ENCODE results near the gene WASHC4.

Gene WASHC4

DNA sequence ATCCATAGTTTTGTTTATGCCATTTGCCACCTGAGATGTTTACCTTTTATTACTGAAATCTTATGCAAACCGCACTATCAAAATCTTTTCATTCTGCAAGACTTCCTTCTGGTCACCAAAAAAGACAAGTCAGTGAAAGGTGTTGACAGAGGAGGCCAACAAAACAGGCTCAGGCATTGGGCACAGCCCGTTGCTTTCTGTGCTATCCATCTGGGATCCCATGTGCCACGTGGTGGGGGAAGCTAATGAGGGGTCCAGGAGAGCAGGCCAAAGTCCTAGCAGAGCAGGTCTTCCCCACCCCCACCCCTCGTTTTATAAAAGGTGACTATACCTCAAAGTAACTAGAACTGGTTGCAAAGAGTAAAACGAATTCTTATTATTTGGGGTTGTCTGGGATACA, 24.5 kb upstream of the WASHC4 start:
- Histone ChIP-seq H3K27me3 (ENCODE audit: insufficient read depth, low read length, poor library complexity) (no peaks in the 10 kb centered on the region), H3K79me2 (ENCODE audit: insufficient read depth, low read length) (no peaks in the 10 kb centered on the region), H3K9ac (ENCODE audit: low read depth, low read length) (no peak overlapping the region), H3K4me3 (ENCODE audit: low read depth in 1 of 2, low read length in 2 of 2) (no peak overlapping the region), H4K20me1 (ENCODE audit: insufficient read depth, low read length) (no peaks in the 10 kb centered on the region), H3K27ac (ENCODE audit: low read length) (no peak overlapping the region), H3K36me3 (ENCODE audit: insufficient read depth, low read length) (no peaks in the 10 kb centered on the region), H2AFZ (ENCODE audit: low read depth, low read length) (no peak overlapping the region), H3K9me3 (ENCODE audit: insufficient read depth, low read length, severe bottlenecking) (no peaks in the 10 kb centered on the region), H3K4me1 (ENCODE audit: insufficient read depth, low read length) (no peaks in the 10 kb centered on the region), H3K4me2 (ENCODE audit: insufficient read depth, low read length) (no peak overlapping the region)
- TF ChIP-seq EZH2 (IDR thresholded peaks at IDR 0.05; ENCODE audit: borderline replicate concordance, low read depth, low read length, severe bottlenecking): no peak
- TF ChIP-seq, protein P1, sequence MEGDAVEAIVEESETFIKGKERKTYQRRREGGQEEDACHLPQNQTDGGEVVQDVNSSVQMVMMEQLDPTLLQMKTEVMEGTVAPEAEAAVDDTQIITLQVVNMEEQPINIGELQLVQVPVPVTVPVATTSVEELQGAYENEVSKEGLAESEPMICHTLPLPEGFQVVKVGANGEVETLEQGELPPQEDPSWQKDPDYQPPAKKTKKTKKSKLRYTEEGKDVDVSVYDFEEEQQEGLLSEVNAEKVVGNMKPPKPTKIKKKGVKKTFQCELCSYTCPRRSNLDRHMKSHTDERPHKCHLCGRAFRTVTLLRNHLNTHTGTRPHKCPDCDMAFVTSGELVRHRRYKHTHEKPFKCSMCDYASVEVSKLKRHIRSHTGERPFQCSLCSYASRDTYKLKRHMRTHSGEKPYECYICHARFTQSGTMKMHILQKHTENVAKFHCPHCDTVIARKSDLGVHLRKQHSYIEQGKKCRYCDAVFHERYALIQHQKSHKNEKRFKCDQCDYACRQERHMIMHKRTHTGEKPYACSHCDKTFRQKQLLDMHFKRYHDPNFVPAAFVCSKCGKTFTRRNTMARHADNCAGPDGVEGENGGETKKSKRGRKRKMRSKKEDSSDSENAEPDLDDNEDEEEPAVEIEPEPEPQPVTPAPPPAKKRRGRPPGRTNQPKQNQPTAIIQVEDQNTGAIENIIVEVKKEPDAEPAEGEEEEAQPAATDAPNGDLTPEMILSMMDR (IDR thresholded peaks at IDR 0.05; ENCODE audit: borderline replicate concordance, extremely low read depth, low read length, poor library complexity, severe bottlenecking): no peak
- ATAC-seq (ENCODE audit: insufficient read depth, low read depth) (no peak), DNase-seq (no peak)

DNA sequence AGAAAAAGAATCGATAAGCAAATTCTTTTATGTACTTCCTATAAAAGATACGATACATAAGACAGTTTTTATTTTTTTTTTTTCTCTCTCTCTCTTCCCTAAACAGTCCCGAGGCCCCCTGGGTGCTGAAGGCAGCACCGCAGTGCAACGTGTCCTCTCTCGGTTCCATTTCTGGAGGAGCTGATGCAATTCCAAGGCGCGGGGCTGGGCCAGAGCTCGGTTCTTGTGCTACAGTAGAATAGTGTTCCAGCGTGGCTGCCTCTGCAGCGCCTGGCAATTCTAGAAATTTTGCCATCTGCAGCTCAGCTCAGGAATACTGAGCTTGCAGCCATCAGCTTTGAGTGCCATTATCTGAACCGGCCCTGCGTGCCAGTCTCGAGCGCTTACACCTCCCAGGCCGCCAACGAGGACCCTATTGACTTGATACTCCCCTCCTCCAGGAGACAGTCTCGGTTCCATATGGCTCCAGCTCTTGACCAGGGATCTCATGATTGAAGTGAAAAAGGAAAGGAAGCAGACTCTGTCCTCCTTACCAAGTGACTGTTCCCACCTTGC, 23.9 kb upstream of the WASHC4 start:
- no peak overlapping the region for H3K4me3 ChIP-seq (ENCODE audit: low read depth in 1 of 2, low read length in 2 of 2)
- H2AFZ ChIP-seq (ENCODE audit: low read depth, low read length): no peak overlapping the region
- no peak overlapping the region for H3K4me2 ChIP-seq (ENCODE audit: insufficient read depth, low read length)
- no peak overlapping the region for H3K27ac ChIP-seq (ENCODE audit: low read length)
- TF ChIP-seq EZH2 (IDR thresholded peaks at IDR 0.05; ENCODE audit: borderline replicate concordance, low read depth, low read length, severe bottlenecking): no peak
- TF ChIP-seq, protein P1 (IDR thresholded peaks at IDR 0.05; ENCODE audit: borderline replicate concordance, extremely low read depth, low read length, poor library complexity, severe bottlenecking): no peak
- no peaks in the 10 kb centered on the region for H3K9me3 ChIP-seq (ENCODE audit: insufficient read depth, low read length, severe bottlenecking)
- no peaks in the 10 kb centered on the region for H4K20me1 ChIP-seq (ENCODE audit: insufficient read depth, low read length)
- no peak overlapping the region for H3K9ac ChIP-seq (ENCODE audit: low read depth, low read length)
- H3K4me1 ChIP-seq (ENCODE audit: insufficient read depth, low read length): no peaks in the 10 kb centered on the region
- H3K36me3 ChIP-seq (ENCODE audit: insufficient read depth, low read length): no peaks in the 10 kb centered on the region
- no peaks in the 10 kb centered on the region for H3K79me2 ChIP-seq (ENCODE audit: insufficient read depth, low read length)
- ATAC-seq (ENCODE audit: insufficient read depth, low read depth): no peak
- DNase-seq: no peak
- H3K27me3 ChIP-seq (ENCODE audit: insufficient read depth, low read length, poor library complexity): no peaks in the 10 kb centered on the region

DNA sequence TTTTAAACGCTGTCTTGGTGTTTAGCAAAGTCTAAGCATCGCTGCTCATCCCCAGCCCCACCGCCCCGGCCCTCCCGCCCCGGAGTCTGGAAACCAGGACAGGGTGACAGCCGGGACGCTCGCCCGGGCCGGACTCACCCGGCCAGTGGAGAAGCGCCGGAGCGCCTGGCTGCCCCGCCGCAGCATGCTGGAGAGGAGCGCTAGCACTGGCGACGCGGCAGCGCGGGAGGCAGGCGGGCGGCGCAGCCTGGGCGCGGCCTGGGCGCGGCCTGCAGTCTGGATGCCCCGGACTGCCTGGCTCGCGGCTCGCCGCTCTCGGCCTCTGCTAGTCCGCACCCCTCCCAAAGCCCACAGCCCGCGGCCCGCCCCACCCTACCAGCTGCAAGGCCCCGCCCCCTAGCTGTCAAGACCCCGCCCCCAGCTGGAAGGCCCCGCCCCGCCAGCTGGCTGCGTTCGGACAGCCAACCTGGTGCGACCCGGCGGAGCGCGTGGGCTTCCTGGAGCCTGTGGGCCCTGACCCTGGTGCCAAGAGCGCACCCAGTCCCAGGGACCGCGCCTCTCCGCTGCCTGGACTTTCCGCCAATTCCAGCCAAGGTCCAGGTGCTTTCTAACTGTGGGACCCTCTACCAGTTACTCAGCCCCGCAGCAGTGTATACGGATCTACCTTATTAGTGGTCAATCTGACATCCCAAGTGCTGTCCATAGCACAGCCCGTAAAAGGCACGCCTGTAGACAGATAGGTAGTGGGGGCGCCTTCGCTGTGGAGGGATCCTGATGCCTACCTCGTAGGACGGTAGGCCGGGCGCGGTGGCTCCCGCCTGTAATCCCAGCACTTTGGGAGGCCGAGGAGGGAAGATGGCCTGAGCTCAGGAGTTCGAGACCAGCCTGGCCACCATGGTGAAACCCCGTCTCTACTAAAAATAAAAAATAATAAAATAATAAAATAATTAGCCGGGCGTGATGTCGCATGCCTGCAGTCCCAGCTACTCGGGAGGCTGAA, 23.0 kb upstream of the WASHC4 start, which contains the start of gene ALDH1L2:
Gene ALDH1L2 (minus strand): TSS at position 208 of the 1,000 bp plus-strand sequence. CDS start 22 bp downstream, at position 186.
- Histone ChIP-seq H3K27ac (ENCODE audit: low read length) (no peak within 1 kb of the TSS), H3K27me3 (ENCODE audit: insufficient read depth, low read length, poor library complexity) (no peaks in the 10 kb centered on the region), H4K20me1 (ENCODE audit: insufficient read depth, low read length) (no peaks in the 10 kb centered on the region), H3K9ac (ENCODE audit: low read depth, low read length) (no peak within 1 kb of the TSS), H3K4me1 (ENCODE audit: insufficient read depth, low read length) (no peaks in the 10 kb centered on the region), H3K4me3 (ENCODE audit: low read depth in 1 of 2, low read length in 2 of 2) (no peak within 1 kb of the TSS), H3K36me3 (ENCODE audit: insufficient read depth, low read length) (no peaks in the 10 kb centered on the region), H3K9me3 (ENCODE audit: insufficient read depth, low read length, severe bottlenecking) (no peaks in the 10 kb centered on the region), H2AFZ (ENCODE audit: low read depth, low read length) (no peak within 1 kb of the TSS), H3K4me2 (ENCODE audit: insufficient read depth, low read length) (no peak within 1 kb of the TSS), H3K79me2 (ENCODE audit: insufficient read depth, low read length) (no peaks in the 10 kb centered on the region)
- no peak for TF ChIP-seq EZH2 (IDR thresholded peaks at IDR 0.05; ENCODE audit: borderline replicate concordance, low read depth, low read length, severe bottlenecking)
- TF ChIP-seq, protein P1 (IDR thresholded peaks at IDR 0.05; ENCODE audit: borderline replicate concordance, extremely low read depth, low read length, poor library complexity, severe bottlenecking): no peak
- DNase-seq: no peak
- ATAC-seq (ENCODE audit: insufficient read depth, low read depth): no peak
